ENCODE results near the gene FXR2.

GRCh38 chr17:7586673-7587419, 27.9 kb downstream of the FXR2 start:
- TF ChIP-seq HDGF (IDR thresholded peaks at IDR 0.05; ENCODE audit: borderline replicate concordance) (no peak), LEF1 (IDR thresholded peaks at IDR 0.05; ENCODE audit: borderline replicate concordance) (no peak), SP1 (IDR thresholded peaks at IDR 0.05) (no peak), FOXM1 (IDR thresholded peaks at IDR 0.05; ENCODE audit: borderline replicate concordance) (no peak), FOXK2 (IDR thresholded peaks at IDR 0.05) (no peak), NFRKB (IDR thresholded peaks at IDR 0.05) (no peak), SUZ12 (IDR thresholded peaks at IDR 0.05) (no peak), FOXA1 (IDR thresholded peaks at IDR 0.05) (no peak), PKNOX1 (IDR thresholded peaks at IDR 0.05) (peak; percentile 77), ZNF384 (IDR thresholded peaks at IDR 0.05) (no peak), ELF4 (IDR thresholded peaks at IDR 0.05) (no peak), BHLHE40 (IDR thresholded peaks at IDR 0.05; ENCODE audit: borderline replicate concordance) (no peak)
